RWPE1 (cell line): ENCODE data around the gene CCS.

Experiments used
- CTCF ChIA-PET: fragments of 350-600 bp; sonication (Branson Sonifier 250); formaldehyde crosslinking; extraction: SDS; loops from one replicate; lab custom pipeline; 2021; lab: Yijun Ruan, JAX
- POLR2A ChIA-PET: fragments of 400-600 bp; formaldehyde crosslinking; extraction: SDS; loops from one replicate; lab custom pipeline; 2020; ENCODE audit warnings: antibody characterized with exemption; ENCODE audit not compliant: low non-redundant PET; lab: Yijun Ruan, JAX
- DNase-seq: peaks from one replicate; pipeline ENCODE4 v3.0.0; 2012; ENCODE audit warnings: low spot score
- H3K27ac ChIP-seq: fragments of 450-650 bp; 2 replicates; pipeline ENCODE4 v1.5.1; 2017
- CTCF ChIP-seq: fragments of 450-650 bp; conservative IDR thresholded peaks from 2 replicates; pipeline ENCODE4 v1.5.1; 2017; ENCODE audit warnings: low read depth, mild to moderate bottlenecking

The CCS gene

GRCh38 chr11:66561178-66561974 lies 31.6 kb upstream of the CCS start:
- ChIA-PET CTCF (interaction anchor here (1.2 to 1.3 kb wide), 2 partner anchors 77 to 117 kb away, joined by 3 read pairs; no protein-coding TSS in a partner anchor), POLR2A (no interaction called here)
- DNase-seq = no peak
- no peak for TF ChIP-seq CTCF
- no peak overlapping the region for H3K27ac ChIP-seq

DNA sequence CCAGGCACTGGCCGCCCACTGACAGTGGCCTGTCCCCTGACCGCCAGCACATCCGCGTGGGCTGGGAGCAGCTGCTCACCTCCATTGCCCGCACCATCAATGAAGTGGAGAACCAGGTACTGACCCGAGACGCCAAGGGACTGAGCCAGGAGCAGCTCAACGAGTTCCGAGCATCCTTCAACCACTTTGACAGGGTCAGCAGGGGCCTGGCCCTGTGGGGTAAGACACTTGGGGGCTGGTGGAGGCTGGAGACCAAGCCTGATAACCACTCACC lies 31.1 kb upstream of the CCS start:
- no peak overlapping the region for H3K27ac ChIP-seq
- no peak for DNase-seq
- POLR2A ChIA-PET = interaction anchor here (0.6 kb wide), 1 partner anchor 10 kb away, joined by 5 read pairs; no protein-coding TSS in a partner anchor
- CTCF ChIA-PET = interaction anchor here (1.2 to 1.3 kb wide), 2 partner anchors 76 to 117 kb away, joined by 3 read pairs; no protein-coding TSS in a partner anchor
- no peak for TF ChIP-seq CTCF

GRCh38 chr11:66562275-66562674 lies 30.7 kb upstream of the CCS start:
- no peak for DNase-seq
- no peak for TF ChIP-seq CTCF
- CTCF ChIA-PET = interaction anchor here (1.2 kb wide), 1 partner anchor 76 kb away, joined by 3 read pairs; no protein-coding TSS in a partner anchor
- H3K27ac ChIP-seq = no peak overlapping the region
- POLR2A ChIA-PET = interaction anchor here (0.6 kb wide), 1 partner anchor 10 kb away, joined by 5 read pairs; no protein-coding TSS in a partner anchor

DNA sequence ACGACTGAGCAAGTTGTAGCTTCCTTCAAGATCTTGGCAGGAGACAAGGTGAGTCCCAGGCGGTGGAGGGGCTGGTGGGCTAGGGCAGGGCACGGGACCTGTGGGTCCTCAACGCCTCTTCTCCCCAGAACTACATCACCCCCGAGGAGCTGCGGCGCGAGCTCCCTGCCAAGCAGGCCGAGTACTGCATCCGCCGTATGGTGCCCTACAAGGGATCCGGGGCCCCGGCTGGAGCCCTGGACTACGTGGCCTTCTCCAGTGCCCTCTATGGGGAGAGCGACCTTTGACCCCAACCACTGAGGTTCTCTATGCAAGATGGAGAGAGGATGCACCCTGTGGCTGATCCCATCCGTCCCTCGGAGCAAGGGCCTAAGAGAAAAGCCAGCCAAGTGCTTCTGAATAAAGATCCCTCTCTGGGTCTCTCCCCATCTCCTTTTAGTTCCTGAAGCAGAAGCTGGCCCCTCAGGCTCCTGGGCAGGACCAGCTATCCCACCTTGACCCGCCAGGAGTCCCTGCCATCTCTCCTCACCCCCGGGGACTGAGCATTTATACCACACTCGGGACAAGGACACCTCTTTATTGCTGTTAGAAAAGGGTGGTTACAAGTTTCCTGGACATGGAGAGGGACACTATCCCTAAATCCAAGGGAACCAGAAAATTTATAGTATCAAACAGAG lies 29.9 kb upstream of the CCS start:
- CTCF ChIA-PET = interaction anchor here (0.5 to 1.2 kb wide), 2 partner anchors 35 to 75 kb away, joined by 3 to 4 read pairs; no protein-coding TSS in a partner anchor
- TF ChIP-seq CTCF = no peak
- DNase-seq = no peak
- no peak overlapping the region for H3K27ac ChIP-seq
- POLR2A ChIA-PET = interaction anchor here (0.6 kb wide), 1 partner anchor 54 kb away, joined by 3 read pairs; no protein-coding TSS in a partner anchor

DNA sequence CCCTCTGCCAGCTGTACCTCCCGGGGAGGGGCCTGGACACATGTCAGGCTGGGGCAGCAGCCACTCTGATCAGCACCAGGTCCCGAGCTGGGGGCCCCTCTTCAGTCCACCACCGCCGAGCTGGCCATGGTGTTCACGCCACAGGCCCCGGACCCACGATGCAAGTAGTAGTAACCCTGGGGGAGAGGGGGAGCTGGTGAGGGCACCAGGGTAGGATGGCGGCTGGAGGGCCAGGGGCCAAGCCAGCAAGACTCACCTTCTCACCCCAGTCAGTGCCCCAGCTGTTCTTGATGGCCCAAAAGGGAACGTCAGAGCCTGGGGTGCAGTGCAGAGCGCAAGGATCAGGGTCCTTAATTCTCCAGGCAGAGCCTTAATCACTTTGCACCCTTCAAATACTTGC lies 29.2 kb upstream of the CCS start:
- no peak for DNase-seq
- TF ChIP-seq CTCF = no peak
- ChIA-PET POLR2A (interaction anchor here (0.6 kb wide), 1 partner anchor 53 kb away, joined by 3 read pairs; no protein-coding TSS in a partner anchor), CTCF (no interaction called here)
- H3K27ac ChIP-seq = no peak overlapping the region

GRCh38 chr11:66564538-66564937 lies 28.4 kb upstream of the CCS start:
- TF ChIP-seq CTCF = no peak
- DNase-seq = no peak
- ChIA-PET POLR2A (no interaction called here), CTCF (no interaction called here)
- H3K27ac ChIP-seq = no peak overlapping the region
